Measurements from ENCODE around the gene PLEKHG7. TPM values are rescaled to one million over a fixed set of nuclear protein-coding genes. Genes with fewer than 3 reads are reported as not detected.

Gene PLEKHG7
- total and polyA plus RNA-seq, 9 of the 15 experiments (the other 6 are each of a cell fraction or from before 2014, with no cell fraction given) = 0.03 TPM; not detected in 8

DNA sequence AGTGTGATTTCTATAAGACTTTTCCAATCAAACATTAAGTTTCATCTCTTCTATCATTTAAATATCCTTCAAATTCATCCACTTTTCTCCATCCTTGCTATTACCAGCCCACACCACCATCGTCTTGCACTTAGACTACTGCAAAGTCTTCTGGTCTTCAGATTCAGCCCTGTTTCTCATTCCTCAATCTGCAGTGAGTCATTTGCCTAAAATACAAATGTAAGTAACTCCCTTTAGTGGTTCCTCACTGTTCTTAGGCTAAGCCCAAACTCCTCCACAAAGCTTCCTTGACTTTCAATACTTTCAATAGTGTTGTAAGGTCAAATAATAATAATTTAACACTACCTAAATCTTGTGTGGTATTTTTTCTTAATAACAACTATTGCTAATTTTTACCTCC, 83.3 kb downstream of the PLEKHG7 start:
- no peaks in the 10 kb centered on the region for H3K4me1 ChIP-seq (replicated peaks in 1 of 2; ENCODE audit: control insufficient read depth in 2 of 2, insufficient read depth in 2 of 2, low read length in 2 of 2)

More for the DNA sequence above, 83.3 kb downstream of the PLEKHG7 start:
- no peak overlapping the region for H3K4me2 ChIP-seq (ENCODE audit: insufficient read depth, low read length)
- H3K9me1 ChIP-seq (ENCODE audit: control insufficient read depth, insufficient read depth, low read length) = no peaks in the 10 kb centered on the region
- no peak overlapping the region for H2AFZ ChIP-seq (ENCODE audit: low read depth, low read length)
- no TSS peak for BruUV-seq (replicated peaks)
- ChIA-PET POLR2A (interaction anchor here (0.7 to 1.4 kb wide), 3 partner anchors 13 to 45 kb away, joined by 3 to 4 read pairs (median 4); no protein-coding TSS in a partner anchor), CTCF (ENCODE audit: low intra/inter-chr PET ratio) (interaction anchor here (0.6 to 0.8 kb wide), 3 partner anchors 1198 to 1316 kb away, joined by 3 read pairs; no protein-coding TSS in a partner anchor)
- H4K20me1 ChIP-seq (replicated peaks; ENCODE audit: control insufficient read depth, insufficient read depth, low read length) = no peaks in the 10 kb centered on the region
- DNase-seq (ENCODE audit: extremely low read depth in 1 of 4, low spot score in 3 of 4) (no peak), FAIRE-seq (no peak), ATAC-seq (no peak)
- H3K9me3 ChIP-seq (replicated peaks; ENCODE audit: control insufficient read depth, insufficient read depth, low read depth, low read length) = no peaks in the 10 kb centered on the region
- intact Hi-C loops (cut with micrococcal nuclease) = loop anchor here (5.0 to 10.0 kb wide), 4 partner anchors 141 to 631 kb away; partner anchors contain the start of gene EEA1
- in situ Hi-C loops (cut with MboI) = loop anchor here (25.0 kb wide), 2 partner anchors 626 to 1326 kb away; no protein-coding TSS in a partner anchor
- H3K27me3 ChIP-seq (ENCODE audit: control insufficient read depth in 2 of 2, insufficient read depth in 2 of 2, low read length in 2 of 2) = no peaks in the 10 kb centered on the region
- no peak overlapping the region for H3K9ac ChIP-seq (ENCODE audit: insufficient read depth in 1 of 2, low read depth in 2 of 2, low read length in 2 of 2)
- TF ChIP-seq MCM3 (IDR thresholded peaks at IDR 0.05) = no peak
- no peak for TF ChIP-seq GTF2F1 (IDR thresholded peaks at IDR 0.05; ENCODE audit: low read depth, low read length)
- TF ChIP-seq MEF2A (IDR thresholded peaks at IDR 0.05; ENCODE audit: control insufficient read depth, low read depth, low read length) = 0 out of 2 replicates have a peak, but pooled peaks have one; percentile 17
- no peak for TF ChIP-seq ZNF197 (CRISPR knock-in tag; IDR thresholded peaks at IDR 0.05; ENCODE audit: low read depth)
- TF ChIP-seq CHD4 (IDR thresholded peaks at IDR 0.05; ENCODE audit: insufficient read depth, insufficient replicate concordance, low read depth, low read length, poor library complexity, severe bottlenecking) = no peak
- TF ChIP-seq STAG1 (CRISPR knock-in tag; IDR thresholded peaks at IDR 0.05; ENCODE audit: borderline replicate concordance) = no peak
- TF ChIP-seq, protein P1, sequence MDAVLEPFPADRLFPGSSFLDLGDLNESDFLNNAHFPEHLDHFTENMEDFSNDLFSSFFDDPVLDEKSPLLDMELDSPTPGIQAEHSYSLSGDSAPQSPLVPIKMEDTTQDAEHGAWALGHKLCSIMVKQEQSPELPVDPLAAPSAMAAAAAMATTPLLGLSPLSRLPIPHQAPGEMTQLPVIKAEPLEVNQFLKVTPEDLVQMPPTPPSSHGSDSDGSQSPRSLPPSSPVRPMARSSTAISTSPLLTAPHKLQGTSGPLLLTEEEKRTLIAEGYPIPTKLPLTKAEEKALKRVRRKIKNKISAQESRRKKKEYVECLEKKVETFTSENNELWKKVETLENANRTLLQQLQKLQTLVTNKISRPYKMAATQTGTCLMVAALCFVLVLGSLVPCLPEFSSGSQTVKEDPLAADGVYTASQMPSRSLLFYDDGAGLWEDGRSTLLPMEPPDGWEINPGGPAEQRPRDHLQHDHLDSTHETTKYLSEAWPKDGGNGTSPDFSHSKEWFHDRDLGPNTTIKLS (IDR thresholded peaks at IDR 0.05; ENCODE audit: borderline replicate concordance, low read depth) = no peak
- H3K27ac ChIP-seq (ENCODE audit: extremely low read depth, low read depth, low read length) = no peak overlapping the region
- peaks cover 20% of the 10 kb centered on the region; the same call in 2 of the 3 replicates for H3K36me3 ChIP-seq (ENCODE audit: control insufficient read depth, insufficient read depth, low read length)
- H3K79me2 ChIP-seq (ENCODE audit: control insufficient read depth, insufficient read depth, low read length) = no peaks in the 10 kb centered on the region
- WGBS (ENCODE audit: insufficient coverage, low coverage, missing lambda C conversion rate) = 64% methylated on average over 1 of the region's 1 CpG
- H3K4me3 ChIP-seq = no peak overlapping the region
